Body of pancreas (tissue), 4 donors: ENCODE results near the gene CRYBG2. TPM values are rescaled to one million over a fixed set of nuclear protein-coding genes. Genes with fewer than 3 reads are reported as not detected.

ENCODE experiments used
- ATAC-seq: fragments of 150-250 bp; one replicate; pipeline ENCODE4 v1.9.1; 2016
- DNase-seq, 4 donors: peaks; one replicate each; pipeline ENCODE4 v3.0.0-alpha.2; 2019
- H3K27ac ChIP-seq, 4 donors: fragments of 200-600 bp; sonication (generic); 1 replicate in 3 of 4; 2 replicates in 1 of 4; pipeline versions ENCODE4 v1.5.1 to v1.6.1; 2016 to 2019; ENCODE audit warnings: mild to moderate bottlenecking in 1 of 4, mixed read lengths in 1 of 4, moderate library complexity in 1 of 4
- H3K27me3 ChIP-seq, 2 donors: fragments of 200-600 bp; sonication (generic); one replicate each; pipeline ENCODE4 v1.6.0; 2016; ENCODE audit warnings: mild to moderate bottlenecking in 1 of 2
- H3K36me3 ChIP-seq, 2 donors: fragments of 200-600 bp; sonication (generic); replicated peaks in 1 of 2; 2 replicates each; pipeline ENCODE4 v1.5.1; 2016; ENCODE audit warnings: low read depth in 2 of 2; ENCODE audit not compliant: insufficient read depth in 1 of 2
- H3K4me1 ChIP-seq: fragments of 200-600 bp; sonication (generic); one replicate; pipeline ENCODE4 v1.6.0; 2016
- H3K4me3 ChIP-seq, 2 donors: fragments of 200-600 bp; sonication (generic); 1 replicate in 1 of 2; 2 replicates in 1 of 2; pipeline ENCODE4 v1.5.1; 2016 to 2019
- H3K9me3 ChIP-seq, 3 donors: fragments of 200-600 bp; sonication (generic); 1 replicate in 2 of 3; 2 replicates in 1 of 3; pipeline ENCODE4 v1.5.1; 2016
- CTCF ChIP-seq, 7 experiments: fragments of 450-650 bp in 4 of 7; fragments of 200-600 bp in 3 of 7; sonication (generic) in 3 of 7; IDR thresholded peaks; one replicate each; pipeline ENCODE4 v1.5.1; 2016 to 2019; ENCODE audit warnings: antibody characterized with exemption in 7 of 7
- POLR2A ChIP-seq, 3 donors: fragments of 450-650 bp; IDR thresholded peaks; one replicate each; pipeline ENCODE4 v1.6.1; 2016; ENCODE audit warnings: antibody characterized with exemption in 3 of 3, mild to moderate bottlenecking in 2 of 3
- WGBS, 2 donors: methylation state at CpG; one replicate each; pipeline ENCODE4 v1.1.5; 2017; 5-methylcytosine and 5-hydroxymethylcytosine counted together
- intact Hi-C: fragments of 100-400 bp; cut with DNase I; formaldehyde crosslinking; loops from one replicate; pipeline ENCODE4 v1.15.1; 2023
- total RNA-seq, 2 donors: library from RNA; depleted of rRNA; stranded (reverse); fragments of >200 nt; gene quantifications; one replicate each; pipeline ENCODE4 v1.1.0, GENCODE V29; 2016

Gene CRYBG2
- total RNA-seq, 2 donors from 2014 or later: 3.6 TPM; not detected in 1

DNA sequence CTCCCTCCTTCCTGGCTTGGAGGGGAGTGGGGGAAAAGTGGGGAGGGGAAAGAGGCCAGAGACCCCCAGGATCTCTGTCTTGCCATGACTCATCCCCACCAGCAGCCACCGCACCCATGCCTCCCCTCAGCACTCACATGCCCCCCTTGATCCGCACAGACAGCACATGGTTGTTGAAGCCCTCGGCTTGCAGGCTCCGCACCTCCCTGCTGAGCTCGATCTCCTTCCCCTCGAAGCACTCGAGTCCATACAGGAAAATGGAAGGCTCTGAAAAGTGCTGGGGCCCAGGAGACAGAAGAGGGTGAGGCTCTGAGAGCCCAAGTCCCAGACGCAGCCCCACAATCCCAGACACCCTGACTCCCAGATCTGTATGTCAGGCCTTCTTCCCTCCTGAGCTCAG lies 25.3 kb downstream of the CRYBG2 start:
- 73 to 77% methylated on average over 4 to 8 of the region's 8 CpGs for WGBS, 2 donors
- Histone ChIP-seq H3K9me3 (no peaks in the 10 kb centered on the region), H3K4me3 (no peak overlapping the region), H3K4me1 (no peaks in the 10 kb centered on the region), H3K27me3 (no peaks in the 10 kb centered on the region), H3K36me3 (no peaks in the 10 kb centered on the region), H3K27ac (no peak overlapping the region)
- ATAC-seq (no peak), DNase-seq (no peak)
- intact Hi-C loops: no loop called here
- TF ChIP-seq POLR2A (IDR thresholded peaks at IDR 0.05) (no peak), CTCF (IDR thresholded peaks at IDR 0.05) (no peak)

DNA sequence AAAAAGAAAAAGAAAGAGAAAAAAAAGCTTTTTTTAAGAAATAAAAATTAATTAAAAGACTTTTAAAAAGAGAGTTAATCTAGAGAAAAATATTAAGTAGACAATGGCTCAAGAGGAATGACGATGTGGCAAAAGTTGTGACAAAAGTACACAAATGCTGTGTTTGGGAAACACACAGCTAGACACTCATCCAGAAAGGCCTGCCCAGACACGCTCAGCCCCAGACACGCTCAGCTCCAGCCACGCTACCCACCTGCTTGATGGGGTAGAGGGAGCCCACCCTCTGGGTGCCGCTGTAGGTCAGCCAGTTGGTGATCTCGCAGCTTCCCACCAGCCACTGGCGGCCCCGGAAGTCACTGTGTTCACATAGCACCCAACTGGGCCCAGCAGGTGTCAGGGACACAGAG lies 26.0 kb downstream of the CRYBG2 start:
- DNase-seq (no peak), ATAC-seq (no peak)
- no peak overlapping the region for H3K4me3 ChIP-seq
- no peaks in the 10 kb centered on the region for H3K27me3 ChIP-seq
- TF ChIP-seq CTCF (IDR thresholded peaks at IDR 0.05) (no peak), POLR2A (IDR thresholded peaks at IDR 0.05) (no peak)
- H3K36me3 ChIP-seq: no peaks in the 10 kb centered on the region
- intact Hi-C loops: no loop called here
- no peak overlapping the region for H3K27ac ChIP-seq
- H3K4me1 ChIP-seq: no peaks in the 10 kb centered on the region
- 70 to 81% methylated on average over 8 of the region's 8 CpGs for WGBS, 2 donors
- no peaks in the 10 kb centered on the region for H3K9me3 ChIP-seq

DNA sequence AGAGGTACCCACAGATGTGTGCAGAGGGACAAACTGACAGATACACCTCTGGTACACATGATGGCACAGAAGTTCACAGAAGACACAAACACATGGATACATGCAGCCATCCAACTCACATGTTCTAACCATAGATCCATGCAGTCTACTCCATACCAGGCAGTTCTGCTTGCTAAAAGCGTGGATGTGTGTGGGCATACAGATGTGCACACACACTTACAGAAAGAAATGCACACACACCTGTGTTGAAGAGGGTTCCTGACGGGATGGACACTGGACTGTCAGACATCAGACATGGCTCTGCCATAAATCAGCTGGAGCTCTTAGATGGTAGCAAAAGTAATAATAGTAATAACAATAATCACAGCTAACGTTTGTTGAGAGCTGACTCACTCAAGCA lies 29.4 kb downstream of the CRYBG2 start:
- TF ChIP-seq CTCF (IDR thresholded peaks at IDR 0.05): no peak
- no peak for TF ChIP-seq POLR2A (IDR thresholded peaks at IDR 0.05)
- no peak for DNase-seq

DNA sequence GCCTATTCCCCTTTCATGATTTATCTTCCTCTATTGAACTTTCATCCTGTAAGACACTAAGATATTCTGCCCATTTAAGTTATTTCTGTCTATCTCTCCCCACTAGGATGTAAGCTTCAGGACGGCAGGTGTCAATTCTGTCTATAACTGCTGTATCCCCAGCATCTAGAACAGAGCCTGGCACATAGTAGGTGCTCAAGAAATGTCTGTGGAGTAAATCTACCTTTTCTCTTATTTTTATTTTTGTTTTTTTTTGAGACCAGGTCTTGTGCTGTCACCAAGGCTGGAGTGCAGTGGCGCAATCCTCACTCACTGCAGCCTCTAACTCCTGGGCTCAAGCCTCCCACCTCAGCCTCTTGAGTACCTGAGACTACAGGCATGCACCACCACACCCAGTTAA lies 30.5 kb downstream of the CRYBG2 start:
- no peak for TF ChIP-seq CTCF (IDR thresholded peaks at IDR 0.05)
- no peak for TF ChIP-seq POLR2A (IDR thresholded peaks at IDR 0.05)
- Histone ChIP-seq H3K4me3 (no peak overlapping the region), H3K27me3 (no peaks in the 10 kb centered on the region), H3K27ac (no peak overlapping the region), H3K9me3 (no peaks in the 10 kb centered on the region), H3K4me1 (peaks cover 4% of the 10 kb centered on the region), H3K36me3 (no peaks in the 10 kb centered on the region)
- no peak for ATAC-seq
- DNase-seq: no peak
- intact Hi-C loops: loop anchor here (5.0 kb wide), 1 partner anchor 36 kb away; no protein-coding TSS in a partner anchor
- 82 to 92% methylated on average over 2 of the region's 2 CpGs for WGBS, 2 donors

More for the DNA sequence above, 29.4 kb downstream of the CRYBG2 start:
- Histone ChIP-seq H3K4me1 (peaks cover 4% of the 10 kb centered on the region), H3K27me3 (no peaks in the 10 kb centered on the region), H3K36me3 (no peaks in the 10 kb centered on the region), H3K9me3 (no peaks in the 10 kb centered on the region), H3K4me3 (no peak overlapping the region), H3K27ac (no peak overlapping the region)
- intact Hi-C loops: loop anchor here (5.0 kb wide), 1 partner anchor 37 kb away; no protein-coding TSS in a partner anchor
- WGBS, 2 donors: 67 to 76% methylated on average over 3 of the region's 3 CpGs
- ATAC-seq: no peak

DNA sequence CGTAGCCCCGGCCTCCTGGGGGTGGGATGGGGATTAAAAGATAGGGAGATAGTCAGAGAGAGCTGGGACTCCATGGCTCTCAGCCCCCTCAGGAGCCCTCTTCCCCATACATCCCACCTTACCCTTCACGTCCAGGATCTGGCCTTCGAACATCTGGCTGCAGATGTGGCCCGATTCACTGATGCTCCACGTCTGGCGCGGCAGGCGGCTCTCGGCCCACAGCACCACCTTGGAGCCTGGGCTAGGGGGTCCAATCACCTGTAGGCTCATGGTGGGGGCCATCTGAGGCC lies 31.9 kb downstream of the CRYBG2 start:
- H3K4me3 ChIP-seq: no peak overlapping the region
- no peak for ATAC-seq
- 5 to 55% methylated on average over 2 to 10 of the region's 10 CpGs for WGBS, 2 donors
- no peak overlapping the region for H3K27ac ChIP-seq
- no peaks in the 10 kb centered on the region for H3K9me3 ChIP-seq
- no peak for TF ChIP-seq CTCF (IDR thresholded peaks at IDR 0.05)
- no peak for TF ChIP-seq POLR2A (IDR thresholded peaks at IDR 0.05)
- intact Hi-C loops: loop anchor here (5.0 kb wide), 1 partner anchor 35 kb away; no protein-coding TSS in a partner anchor
- H3K36me3 ChIP-seq: no peaks in the 10 kb centered on the region
- H3K27me3 ChIP-seq: no peaks in the 10 kb centered on the region
- peaks cover 4% of the 10 kb centered on the region for H3K4me1 ChIP-seq
- DNase-seq: no peak
